Ammon's horn (tissue), 1 donor: Measurements from ENCODE around the gene CYP2D6.
"Not testable (repeated sequence)": the region's sequence is repeated elsewhere in the genome, so short reads cannot be mapped to it uniquely, and the experiment has no call there.

Experiments
- DNase-seq: peaks from one replicate; pipeline ENCODE4 v3.0.0-alpha.2; 2016; ENCODE audit warnings: low spot score

Gene CYP2D6

GRCh38 chr22:42130639-42131431 lies at the start of gene CYP2D6:
Gene CYP2D6 (minus strand): TSS chr22:42130810. CDS start chr22:42130791, 19 bp downstream.
- not testable (repeated sequence) for DNase-seq

GRCh38 chr22:42179616-42180015 lies 49.0 kb upstream of the CYP2D6 start:
- no peak for DNase-seq

DNA sequence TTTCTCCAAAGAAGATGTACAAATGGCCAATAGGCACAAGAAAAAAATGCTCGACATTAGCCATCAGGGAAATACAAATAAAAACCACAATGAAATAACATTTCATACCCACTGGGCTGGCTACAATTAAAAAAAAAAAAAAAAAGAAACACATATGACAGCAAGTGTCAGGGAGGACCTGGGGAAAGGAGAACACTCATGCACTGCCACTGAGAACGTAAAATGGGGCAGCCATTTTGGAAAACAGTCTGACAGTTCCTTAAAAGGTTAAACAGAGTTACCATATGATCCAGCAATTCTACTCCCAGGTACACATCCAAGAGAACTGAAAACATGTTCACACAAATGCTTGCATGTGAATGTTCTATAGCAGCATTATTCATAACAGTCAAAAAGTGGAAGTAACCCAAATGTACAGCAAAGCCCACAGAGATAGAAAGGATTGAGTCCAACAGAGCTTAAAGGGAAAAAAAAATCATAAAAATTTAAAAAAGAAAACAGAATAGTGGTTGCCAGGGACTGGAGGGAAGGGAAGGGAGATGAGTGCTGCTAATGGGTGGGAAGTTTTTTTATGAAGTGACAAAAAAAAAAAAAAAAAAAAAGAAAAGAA lies 48.4 kb upstream of the CYP2D6 start:
- no peak for DNase-seq

- DNase-seq = no peak
Measured at GRCh38 chr22:42177891-42178336, 47.3 kb upstream of the CYP2D6 start.

GRCh38 chr22:42176255-42176915 lies 45.8 kb upstream of the CYP2D6 start:
- DNase-seq = no peak

DNA sequence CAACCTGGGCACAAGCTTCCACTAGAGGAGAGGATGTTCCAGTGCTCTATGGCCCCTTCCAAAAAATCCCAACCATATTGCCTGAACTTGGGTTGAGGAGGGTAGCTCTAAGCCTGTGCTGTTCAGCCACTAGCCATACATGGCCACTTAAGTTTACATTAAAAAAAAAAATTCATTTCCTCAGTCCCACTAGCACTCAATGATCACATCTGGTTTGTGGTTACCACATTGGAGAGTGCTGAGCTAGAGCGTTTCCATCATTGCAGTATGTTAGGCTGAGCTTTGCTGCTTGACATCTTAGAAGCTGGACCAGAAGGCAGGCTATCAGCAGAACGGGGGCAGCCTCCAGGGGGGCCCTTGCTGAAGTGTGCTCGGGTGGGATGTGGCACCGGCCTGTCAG lies 43.5 kb upstream of the CYP2D6 start:
- no peak for DNase-seq

- DNase-seq = no peak
Measured at GRCh38 chr22:42173183-42173926, 42.7 kb upstream of the CYP2D6 start.

DNA sequence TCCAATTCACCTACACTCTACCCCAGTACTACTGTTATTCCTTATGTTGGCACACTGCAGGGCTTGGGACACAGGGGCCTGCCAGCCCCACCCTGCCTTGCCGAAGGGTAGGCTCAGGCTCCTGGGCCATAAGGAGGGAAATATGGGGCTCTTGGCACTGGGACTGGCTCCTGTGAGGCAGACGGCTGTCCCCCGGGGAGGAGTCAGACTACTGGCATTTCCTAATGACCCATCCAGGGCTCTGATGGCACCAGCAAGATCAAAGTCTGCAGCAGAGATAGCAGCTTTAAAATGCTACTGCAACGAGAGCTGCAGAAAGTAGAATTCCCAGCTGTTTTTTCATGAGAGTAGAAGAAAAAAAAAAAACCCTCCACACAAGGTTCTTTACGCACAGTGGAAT lies 42.2 kb upstream of the CYP2D6 start:
- no peak for DNase-seq

DNA sequence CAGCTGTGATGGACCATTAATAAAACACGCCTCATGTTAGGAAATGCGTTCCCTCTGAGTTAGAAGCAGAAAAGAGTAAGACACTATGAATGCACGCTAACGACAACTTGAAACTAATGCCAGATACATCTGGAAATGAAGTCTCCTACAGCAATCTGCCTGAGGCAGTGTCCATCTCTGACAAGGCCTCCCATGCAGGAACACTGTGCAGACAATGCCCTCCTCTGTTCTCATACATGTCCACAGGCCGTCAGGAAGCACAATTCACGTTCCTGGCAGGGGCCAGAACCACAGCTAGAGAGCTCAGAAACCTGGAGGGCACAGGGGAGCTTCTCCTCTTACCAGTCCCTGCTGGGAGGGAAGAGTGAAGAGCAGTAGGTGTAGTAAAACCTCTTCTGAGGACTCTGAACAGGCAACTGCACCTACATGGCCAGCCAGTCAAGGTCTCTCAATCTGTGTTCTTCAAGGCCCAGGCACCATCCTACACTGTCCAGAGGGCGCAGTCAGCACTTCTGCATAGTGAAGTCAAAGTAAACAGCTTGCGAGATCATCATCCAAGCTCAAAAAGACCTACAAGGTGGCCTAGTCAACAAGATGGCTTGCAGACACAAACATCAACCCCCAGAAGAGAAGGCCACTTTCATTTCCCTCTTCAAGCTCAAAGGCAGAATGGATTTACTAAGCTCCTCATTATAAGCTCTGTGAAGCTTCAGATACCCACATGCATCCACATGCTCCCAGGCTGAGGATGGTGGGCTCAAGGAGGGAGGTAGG lies 41.5 kb upstream of the CYP2D6 start:
- peak; percentile 68 for DNase-seq

GRCh38 chr22:42171417-42171816 lies 40.8 kb upstream of the CYP2D6 start:
- DNase-seq = no peak

- no peak for DNase-seq
Measured at GRCh38 chr22:42170946-42171345, 40.3 kb upstream of the CYP2D6 start.

- DNase-seq = peak; percentile 85
Measured at GRCh38 chr22:42169055-42169469, 38.5 kb upstream of the CYP2D6 start.

GRCh38 chr22:42168476-42168875 lies 37.9 kb upstream of the CYP2D6 start:
- DNase-seq = no peak

GRCh38 chr22:42167066-42167465 lies 36.5 kb upstream of the CYP2D6 start:
- DNase-seq = no peak

DNA sequence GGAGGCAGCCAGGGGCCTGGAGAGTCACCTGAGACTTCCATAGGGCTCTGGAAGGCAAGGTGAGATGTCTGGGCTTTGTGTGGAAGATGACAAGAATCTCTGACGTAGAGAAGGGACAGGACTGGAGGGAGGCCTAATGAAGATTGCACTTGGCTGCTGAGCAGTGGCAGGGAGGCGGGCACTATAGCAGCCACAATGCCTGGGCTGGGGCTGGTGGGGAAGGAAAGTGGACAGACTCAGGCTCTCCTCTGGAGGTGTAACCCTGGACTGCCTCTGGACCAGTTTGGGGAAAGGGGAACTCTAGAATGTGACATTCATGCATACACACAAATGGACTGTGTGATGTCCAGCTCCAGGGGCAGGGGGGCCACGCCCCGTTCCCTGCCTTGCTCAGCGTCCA lies 34.3 kb upstream of the CYP2D6 start:
- DNase-seq = no peak

DNA sequence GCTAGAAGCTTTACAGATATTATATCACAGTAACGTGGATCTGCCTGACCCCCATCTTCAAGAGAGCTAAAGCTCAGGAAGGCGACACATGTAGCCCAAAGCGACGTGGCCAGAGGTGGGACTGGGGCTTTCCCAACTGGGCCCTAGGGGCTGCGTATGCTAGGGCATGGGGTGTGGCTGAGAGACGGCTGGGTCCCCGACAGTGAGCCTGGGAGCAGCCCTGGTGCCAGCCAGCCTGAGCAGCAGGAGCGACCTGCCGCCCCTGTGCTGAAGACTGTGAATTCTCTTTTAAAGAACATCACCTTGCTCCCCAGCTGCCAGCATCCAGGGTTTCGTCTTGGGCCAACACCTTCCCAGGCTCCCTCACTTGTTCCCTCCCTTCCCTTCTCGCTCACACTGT lies 32.9 kb upstream of the CYP2D6 start:
- no peak for DNase-seq

- DNase-seq = no peak
Measured at GRCh38 chr22:42162728-42163489, 32.3 kb upstream of the CYP2D6 start.

DNA sequence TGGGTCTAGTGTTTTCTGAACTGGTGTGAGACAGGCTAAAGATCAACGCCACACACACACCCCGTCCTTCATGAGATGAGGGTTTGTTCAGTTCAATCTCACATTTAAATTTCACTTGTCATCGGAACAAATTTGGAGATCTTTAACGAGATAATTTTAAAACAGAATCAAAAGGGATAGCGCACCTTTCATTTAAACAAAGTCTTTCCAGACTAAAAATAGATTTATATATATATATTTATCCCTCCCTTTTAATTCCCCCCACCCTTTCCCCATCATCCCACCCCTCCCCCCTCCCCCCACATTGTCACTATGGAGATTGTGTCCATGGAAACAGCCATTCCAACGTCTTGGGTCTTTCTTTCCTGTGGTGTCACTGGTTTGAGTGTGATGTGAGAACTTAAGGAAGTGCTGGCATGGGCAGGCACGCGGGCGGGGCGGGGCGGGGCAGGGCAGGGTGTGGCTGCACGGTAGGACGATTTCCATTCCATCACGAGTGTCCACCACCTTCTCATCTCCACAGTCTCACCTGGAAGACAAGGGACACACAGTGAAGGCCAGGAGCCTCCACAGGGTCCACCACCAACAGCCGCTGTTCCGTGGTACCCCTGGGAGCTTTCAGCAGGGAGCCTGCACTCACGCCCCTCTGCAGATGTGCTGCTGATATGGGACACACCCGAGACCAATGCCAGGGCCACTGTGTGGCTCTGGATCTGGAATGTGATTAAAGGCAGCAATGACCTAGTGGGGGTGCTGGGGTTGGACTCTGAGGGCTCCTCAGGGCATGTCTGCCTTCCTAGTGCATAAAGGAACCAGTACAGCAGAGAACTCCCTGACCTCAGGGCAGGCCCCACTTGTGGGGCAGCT lies 30.5 kb upstream of the CYP2D6 start:
- no peak for DNase-seq

DNA sequence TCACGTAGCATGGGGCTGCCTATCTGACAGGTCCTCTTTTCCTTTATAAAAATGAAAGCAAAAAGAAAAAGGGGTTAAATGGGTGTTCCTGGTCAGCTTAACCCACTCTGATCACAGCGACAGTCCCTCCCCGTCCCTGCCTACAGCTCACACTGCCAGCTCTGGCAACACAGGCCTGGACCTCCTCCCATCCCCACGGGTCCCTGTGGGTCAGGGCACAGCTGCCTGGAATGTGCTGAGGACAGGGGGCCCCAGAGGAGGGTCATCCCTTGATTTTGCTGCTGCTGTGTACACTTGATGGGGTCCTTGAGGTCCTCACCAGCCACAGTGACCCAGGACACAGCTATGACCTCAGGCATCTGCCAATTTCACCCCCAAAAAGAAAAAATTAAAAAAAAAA lies 29.6 kb upstream of the CYP2D6 start:
- DNase-seq = no peak
